ENCODE data around the gene ADIPOQ. TPM values are rescaled to one million over a fixed set of nuclear protein-coding genes. Genes with fewer than 3 reads are reported as not detected.
A peak's percentile ranks its signal among the peaks of the same experiment; 100 is the strongest.
"Not testable (repeated sequence)": the region's sequence is repeated elsewhere in the genome, so short reads cannot be mapped to it uniquely, and the experiment has no call there.

ADIPOQ gene
- total RNA-seq, 1 donor from 2014 or later, result not detected

- Histone ChIP-seq H3K9me3 (no peaks in the 10 kb centered on the region), H3K36me3 (no peaks in the 10 kb centered on the region), H3K27me3 (ENCODE audit: low read depth) (no peaks in the 10 kb centered on the region), H3K4me3 (no peak overlapping the region), H3K4me1 (no peaks in the 10 kb centered on the region), H3K27ac (no peak overlapping the region)
- TF ChIP-seq, protein P1, sequence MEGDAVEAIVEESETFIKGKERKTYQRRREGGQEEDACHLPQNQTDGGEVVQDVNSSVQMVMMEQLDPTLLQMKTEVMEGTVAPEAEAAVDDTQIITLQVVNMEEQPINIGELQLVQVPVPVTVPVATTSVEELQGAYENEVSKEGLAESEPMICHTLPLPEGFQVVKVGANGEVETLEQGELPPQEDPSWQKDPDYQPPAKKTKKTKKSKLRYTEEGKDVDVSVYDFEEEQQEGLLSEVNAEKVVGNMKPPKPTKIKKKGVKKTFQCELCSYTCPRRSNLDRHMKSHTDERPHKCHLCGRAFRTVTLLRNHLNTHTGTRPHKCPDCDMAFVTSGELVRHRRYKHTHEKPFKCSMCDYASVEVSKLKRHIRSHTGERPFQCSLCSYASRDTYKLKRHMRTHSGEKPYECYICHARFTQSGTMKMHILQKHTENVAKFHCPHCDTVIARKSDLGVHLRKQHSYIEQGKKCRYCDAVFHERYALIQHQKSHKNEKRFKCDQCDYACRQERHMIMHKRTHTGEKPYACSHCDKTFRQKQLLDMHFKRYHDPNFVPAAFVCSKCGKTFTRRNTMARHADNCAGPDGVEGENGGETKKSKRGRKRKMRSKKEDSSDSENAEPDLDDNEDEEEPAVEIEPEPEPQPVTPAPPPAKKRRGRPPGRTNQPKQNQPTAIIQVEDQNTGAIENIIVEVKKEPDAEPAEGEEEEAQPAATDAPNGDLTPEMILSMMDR (IDR thresholded peaks at IDR 0.05), result no peak
- no peak for DNase-seq
- intact Hi-C loops (cut with DNase I), result no loop called here
- no peak for ATAC-seq
Measured at GRCh38 chr3:186843039-186843432, 526 bp downstream of the ADIPOQ start.

GRCh38 chr3:186844908-186845307, 2.4 kb downstream of the ADIPOQ start:
- intact Hi-C loops (cut with DNase I), result no loop called here
- TF ChIP-seq, protein P1 (IDR thresholded peaks at IDR 0.05), result no peak
- Histone ChIP-seq H3K4me3 (no peak overlapping the region), H3K27ac (no peak overlapping the region), H3K4me1 (no peaks in the 10 kb centered on the region), H3K9me3 (no peaks in the 10 kb centered on the region), H3K27me3 (ENCODE audit: low read depth) (no peaks in the 10 kb centered on the region), H3K36me3 (no peaks in the 10 kb centered on the region)
- DNase-seq, result no peak
- no peak for ATAC-seq

GRCh38 chr3:186845756-186846155, 3.2 kb downstream of the ADIPOQ start:
- no peaks in the 10 kb centered on the region for H3K36me3 ChIP-seq
- ATAC-seq, result no peak
- TF ChIP-seq, protein P1 (IDR thresholded peaks at IDR 0.05), result no peak
- no peaks in the 10 kb centered on the region for H3K9me3 ChIP-seq
- no peaks in the 10 kb centered on the region for H3K4me1 ChIP-seq
- no peak for DNase-seq
- no peaks in the 10 kb centered on the region for H3K27me3 ChIP-seq (ENCODE audit: low read depth)
- intact Hi-C loops (cut with DNase I), result no loop called here
- H3K27ac ChIP-seq, result no peak overlapping the region
- no peak overlapping the region for H3K4me3 ChIP-seq

GRCh38 chr3:186847437-186847836, 4.9 kb downstream of the ADIPOQ start:
- no peak overlapping the region for H3K27ac ChIP-seq
- no peak for DNase-seq
- no peaks in the 10 kb centered on the region for H3K9me3 ChIP-seq
- H3K36me3 ChIP-seq, result no peaks in the 10 kb centered on the region
- H3K4me1 ChIP-seq, result no peaks in the 10 kb centered on the region
- no peak overlapping the region for H3K4me3 ChIP-seq
- no peak for ATAC-seq
- intact Hi-C loops (cut with DNase I), result no loop called here
- TF ChIP-seq, protein P1 (IDR thresholded peaks at IDR 0.05), result no peak
- no peaks in the 10 kb centered on the region for H3K27me3 ChIP-seq (ENCODE audit: low read depth)

DNA sequence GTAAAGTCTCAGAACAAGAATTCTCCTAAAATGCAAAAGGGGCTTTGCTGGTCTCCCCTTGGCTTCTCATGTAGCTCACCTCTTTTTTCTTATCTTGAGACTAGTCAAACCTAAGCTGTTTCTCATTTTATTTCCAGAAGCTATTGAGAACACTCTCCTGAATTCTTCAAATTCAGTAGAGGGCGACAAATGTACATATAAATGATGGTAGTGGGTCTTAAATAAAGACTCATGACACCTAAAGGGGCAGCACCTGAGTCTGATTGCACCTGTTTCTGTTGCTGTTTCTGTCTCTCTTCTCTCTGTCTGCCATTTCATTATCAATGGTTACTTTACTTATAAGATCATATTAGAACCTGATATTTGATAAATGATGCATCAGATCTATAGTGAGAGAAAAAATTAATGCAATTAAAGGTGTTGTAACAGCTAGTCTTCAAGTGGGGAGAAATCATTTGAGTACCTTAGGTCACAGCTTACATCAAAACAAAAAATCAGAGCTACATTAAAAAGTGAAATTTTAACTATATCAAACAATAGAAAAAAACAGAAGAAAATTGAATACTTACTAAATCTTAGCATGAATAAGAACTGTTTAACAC, 7.0 kb downstream of the ADIPOQ start:
- no peaks in the 10 kb centered on the region for H3K27me3 ChIP-seq (ENCODE audit: low read depth)
- intact Hi-C loops (cut with DNase I), result no loop called here

DNA sequence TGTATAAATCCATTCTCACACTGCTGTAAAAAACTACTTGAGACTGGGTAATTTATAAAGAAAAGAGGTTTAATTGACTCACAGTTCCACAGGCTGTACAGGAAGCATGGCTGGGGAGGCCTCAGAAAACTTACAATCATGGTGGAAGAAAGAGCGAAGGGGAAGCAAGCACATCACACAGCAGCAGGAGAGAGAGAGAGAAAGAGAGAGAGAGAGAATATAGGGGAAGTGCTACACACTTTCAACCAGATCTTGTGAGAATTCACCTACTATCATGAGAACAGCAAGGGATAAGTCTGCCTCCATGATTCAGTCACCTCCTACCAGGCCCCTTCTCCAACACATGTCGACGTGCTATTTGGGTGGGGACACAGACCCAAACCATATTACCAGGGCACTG, 9.3 kb downstream of the ADIPOQ start:
- H3K4me1 ChIP-seq; DNase-seq; H3K27ac ChIP-seq; intact Hi-C loops (cut with DNase I); H3K9me3 ChIP-seq; ATAC-seq; H3K36me3 ChIP-seq; H3K27me3 ChIP-seq (ENCODE audit: low read depth); H3K4me3 ChIP-seq: not testable (repeated sequence)

More for the DNA sequence above, 7.0 kb downstream of the ADIPOQ start:
- H3K27ac ChIP-seq, result no peak overlapping the region
- ATAC-seq (peak; percentile 52 to 67), DNase-seq (no peak)
- no peaks in the 10 kb centered on the region for H3K36me3 ChIP-seq
- H3K4me3 ChIP-seq, result no peak overlapping the region
- TF ChIP-seq, protein P1 (IDR thresholded peaks at IDR 0.05), result peak; percentile 52
- no peaks in the 10 kb centered on the region for H3K9me3 ChIP-seq
- H3K4me1 ChIP-seq, result no peaks in the 10 kb centered on the region
